Stimulated activated CD8-positive, alpha-beta memory T cell treated with anti-CD3 and anti-CD28 coated beads, Interleukin-7, amount 100 ng/mL, for 24 hours (primary cell): ENCODE results near the gene HIVEP1.
A peak's percentile ranks its signal among the peaks of the same experiment; 100 is the strongest.

Experiments used
- DNase-seq: peaks from one replicate; pipeline ENCODE4 v3.0.0-alpha.2; 2020; ENCODE audit warnings: low read depth

Gene HIVEP1

GRCh38 chr6:11994875-11995461 is 17.1 kb upstream of the HIVEP1 start:
- DNase-seq: no peak

- no peak for DNase-seq
Observed at GRCh38 chr6:11996751-11997150, 15.4 kb upstream of the HIVEP1 start.

GRCh38 chr6:11999246-11999645 is 12.9 kb upstream of the HIVEP1 start:
- DNase-seq: no peak

- DNase-seq: no peak
Observed at GRCh38 chr6:12000174-12000573, 11.9 kb upstream of the HIVEP1 start.

- no peak for DNase-seq
Observed at GRCh38 chr6:12001004-12001705, 11.0 kb upstream of the HIVEP1 start.

GRCh38 chr6:12001706-12002435 is 10.2 kb upstream of the HIVEP1 start:
- DNase-seq: no peak

- no peak for DNase-seq
Observed at GRCh38 chr6:12007473-12007872, 4.6 kb upstream of the HIVEP1 start.

GRCh38 chr6:12007887-12008286 is 4.2 kb upstream of the HIVEP1 start:
- no peak for DNase-seq

GRCh38 chr6:12008366-12009179 is 3.5 kb upstream of the HIVEP1 start:
- DNase-seq: peak; percentile 55

- no peak for DNase-seq
Observed at GRCh38 chr6:12009180-12009685, 2.9 kb upstream of the HIVEP1 start.

- no peak for DNase-seq
Observed at GRCh38 chr6:12009876-12010634, 2.1 kb upstream of the HIVEP1 start.

- DNase-seq: no peak
Observed at GRCh38 chr6:12010635-12011275, 1.4 kb upstream of the HIVEP1 start.

GRCh38 chr6:12011276-12012037 is 655 bp upstream of the HIVEP1 start:
- peak; percentile 91 for DNase-seq

- DNase-seq: peak; percentile 59
Observed at GRCh38 chr6:12012558-12013306, 620 bp downstream of the HIVEP1 start.

GRCh38 chr6:12013307-12013719 is 1.2 kb downstream of the HIVEP1 start:
- DNase-seq: no peak

GRCh38 chr6:12014027-12014872 is 2.1 kb downstream of the HIVEP1 start:
- no peak for DNase-seq

GRCh38 chr6:12014873-12015149 is 2.7 kb downstream of the HIVEP1 start:
- no peak for DNase-seq

- no peak for DNase-seq
Observed at GRCh38 chr6:12017263-12017662, 5.2 kb downstream of the HIVEP1 start.
